Myocyte (in vitro differentiated cells): ENCODE data around the gene RAB6A. TPM values are rescaled to one million over a fixed set of nuclear protein-coding genes. Genes with fewer than 3 reads are reported as not detected.

Source experiments
- DNase-seq: peaks from one replicate; pipeline ENCODE4 v3.0.0-alpha.2; 2012; ENCODE audit warnings: low read depth
- total RNA-seq: library from RNA; depleted of rRNA; stranded (reverse); fragments of >200 nt; gene quantifications from 2 replicates; pipeline ENCODE4 v1.2.3, GENCODE V29; 2014

The RAB6A gene
- total RNA-seq, 1 donor from 2014 or later, result 142 TPM

GRCh38 chr11:73656985-73657384 is 103.9 kb downstream of the RAB6A start:
- no peak for DNase-seq

- DNase-seq, result no peak
Measured at GRCh38 chr11:73655686-73656085, 105.2 kb downstream of the RAB6A start.

- no peak for DNase-seq
Measured at GRCh38 chr11:73654482-73655021, 106.3 kb downstream of the RAB6A start.

DNA sequence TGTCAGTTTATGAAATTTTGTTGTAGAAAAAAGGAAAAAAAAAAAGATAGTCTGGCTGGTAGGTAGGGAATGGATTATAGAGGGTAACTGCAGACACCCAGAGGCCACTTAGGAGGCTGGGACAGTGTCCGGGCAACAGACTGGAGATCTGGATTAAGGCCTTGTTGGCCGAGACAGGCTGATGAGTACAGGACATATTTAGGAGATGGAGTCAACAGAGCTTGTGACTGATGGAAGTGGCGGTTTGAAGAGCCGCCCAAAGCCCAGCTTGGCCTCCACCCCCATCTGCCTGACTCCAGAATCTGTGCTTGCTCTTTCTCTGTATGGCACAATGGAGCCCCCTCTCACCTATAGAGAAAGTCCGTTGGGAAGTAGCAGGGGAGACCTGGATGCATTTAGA is 106.9 kb downstream of the RAB6A start:
- DNase-seq, result no peak

DNA sequence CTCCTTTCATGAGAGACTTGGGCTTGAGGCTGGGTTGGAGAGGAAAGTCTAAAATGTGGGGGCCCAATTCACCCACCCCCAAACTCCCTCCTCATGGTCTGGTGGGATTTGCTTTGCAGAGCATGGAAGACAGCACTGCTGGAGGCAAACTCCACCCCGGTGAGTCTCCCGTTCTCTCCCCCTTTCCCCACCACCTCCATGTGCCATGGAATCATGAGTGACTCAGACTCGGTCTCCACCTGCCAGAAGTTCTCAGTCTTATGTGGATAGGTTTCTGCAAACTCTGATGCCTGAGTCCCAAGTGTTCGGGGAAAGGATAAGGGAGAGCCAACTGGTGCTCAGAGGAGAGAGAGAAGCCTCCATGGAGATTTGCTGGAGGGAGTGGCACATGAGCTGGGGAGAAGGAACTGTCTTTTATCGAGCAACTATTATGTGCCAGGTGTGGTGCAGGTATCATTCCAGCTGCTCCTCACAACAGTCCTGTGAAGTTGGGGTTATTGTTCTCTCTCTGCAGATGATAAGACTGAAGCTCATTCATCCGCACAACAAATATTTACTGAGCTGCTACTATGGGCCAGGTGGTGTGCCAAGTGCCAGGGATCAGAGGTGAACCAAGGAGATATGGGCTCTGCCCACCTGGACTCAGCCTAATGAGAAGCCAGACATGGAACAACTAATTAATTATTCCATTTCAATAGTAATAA is 107.9 kb downstream of the RAB6A start:
- peak; percentile 23 for DNase-seq

DNA sequence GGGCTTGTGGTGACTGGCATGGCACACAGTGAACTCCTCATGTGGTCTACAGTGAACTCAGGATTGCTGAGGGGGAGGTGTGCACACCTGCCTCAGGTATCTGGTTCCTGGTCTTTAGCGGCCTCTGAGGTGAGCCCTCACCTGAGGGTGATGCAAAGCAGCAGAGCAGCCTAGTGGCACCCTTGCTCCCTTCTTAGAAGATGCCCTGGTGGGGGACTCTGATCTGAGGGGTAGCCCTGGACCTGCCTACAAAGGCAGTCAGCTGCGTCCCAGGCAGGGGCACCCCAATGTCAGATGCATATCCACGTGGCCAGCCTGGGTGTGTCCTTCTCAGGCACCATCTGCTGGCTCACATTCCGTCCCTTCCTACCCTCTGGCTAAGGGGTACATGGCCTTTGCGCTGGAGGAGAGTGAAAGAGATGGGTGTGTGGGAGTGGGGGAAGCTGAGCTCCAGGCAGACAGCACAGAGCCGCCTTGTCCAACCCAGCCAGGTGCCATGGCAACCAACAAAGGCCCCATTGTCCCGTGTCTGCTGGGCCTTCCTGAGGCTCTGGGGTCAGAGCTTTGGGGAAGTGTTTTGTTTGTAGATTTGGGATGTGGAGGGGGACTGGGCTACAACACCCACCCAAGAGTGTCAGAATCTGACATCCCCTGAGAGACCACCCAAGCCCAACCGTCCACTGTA is 108.7 kb downstream of the RAB6A start:
- no peak for DNase-seq

GRCh38 chr11:73651661-73652045 is 109.2 kb downstream of the RAB6A start:
- DNase-seq, result no peak

DNA sequence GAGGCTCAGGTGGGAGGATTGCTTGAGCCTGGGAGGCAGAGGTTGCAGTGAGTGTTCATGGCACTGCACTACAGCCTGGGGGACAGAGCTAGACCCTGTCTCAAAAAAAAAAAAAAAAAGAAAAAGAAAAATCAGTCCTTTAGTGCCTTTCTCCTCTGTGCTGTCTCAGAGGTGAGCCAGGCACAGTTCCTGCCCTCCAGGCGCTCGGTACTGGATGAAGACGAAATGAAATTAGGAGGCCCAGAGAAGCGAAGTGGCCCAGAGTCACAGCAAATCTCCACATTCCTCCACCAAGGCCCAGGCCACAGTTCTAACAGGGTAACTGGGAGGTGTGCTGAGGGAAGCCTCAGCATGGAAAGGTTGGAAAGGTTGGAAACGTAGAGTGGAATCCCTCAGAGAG is 109.6 kb downstream of the RAB6A start:
- no peak for DNase-seq

DNA sequence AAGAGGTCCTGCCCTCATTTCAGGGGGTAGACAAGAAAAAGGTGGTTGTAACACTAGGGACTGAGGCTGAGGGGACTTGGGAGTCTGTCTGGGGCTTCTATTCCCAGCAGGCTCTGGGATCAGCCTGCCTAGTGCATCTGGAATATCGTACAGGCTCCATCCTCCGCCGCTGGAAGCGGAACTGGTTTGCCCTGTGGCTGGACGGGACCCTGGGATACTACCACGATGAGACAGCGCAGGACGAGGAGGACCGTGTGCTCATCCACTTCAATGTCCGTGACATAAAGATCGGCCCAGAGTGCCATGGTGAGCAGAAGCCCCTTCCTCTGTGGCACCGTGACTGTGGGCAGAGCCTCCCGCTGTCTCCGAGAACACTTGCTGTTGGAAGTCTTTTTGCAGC is 110.5 kb downstream of the RAB6A start:
- no peak for DNase-seq

- DNase-seq, result no peak
Measured at GRCh38 chr11:73649206-73649605, 111.7 kb downstream of the RAB6A start.

DNA sequence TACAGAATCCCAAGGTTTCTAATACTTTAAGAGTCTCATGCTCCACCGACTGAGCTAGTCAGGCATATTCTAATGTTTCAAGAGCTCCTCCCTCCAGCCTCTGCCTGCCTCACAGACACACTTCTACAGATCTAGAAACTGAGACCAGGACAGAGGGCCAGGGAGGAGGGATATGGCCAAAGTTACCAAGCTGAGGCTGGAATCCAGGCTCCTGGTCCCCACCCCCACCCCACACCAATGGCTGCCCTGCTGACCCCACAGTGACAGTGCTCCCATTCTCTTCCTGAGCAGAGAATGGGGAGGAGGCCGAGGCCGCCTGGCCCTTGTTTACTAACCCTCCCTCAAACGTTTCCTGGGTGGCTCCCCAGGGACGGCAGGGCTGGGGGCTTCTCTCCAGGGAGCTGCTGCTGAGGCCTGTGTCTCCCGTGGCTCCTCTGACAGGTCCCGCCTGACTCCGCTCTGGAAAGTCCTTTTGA is 112.3 kb downstream of the RAB6A start:
- DNase-seq, result no peak

DNA sequence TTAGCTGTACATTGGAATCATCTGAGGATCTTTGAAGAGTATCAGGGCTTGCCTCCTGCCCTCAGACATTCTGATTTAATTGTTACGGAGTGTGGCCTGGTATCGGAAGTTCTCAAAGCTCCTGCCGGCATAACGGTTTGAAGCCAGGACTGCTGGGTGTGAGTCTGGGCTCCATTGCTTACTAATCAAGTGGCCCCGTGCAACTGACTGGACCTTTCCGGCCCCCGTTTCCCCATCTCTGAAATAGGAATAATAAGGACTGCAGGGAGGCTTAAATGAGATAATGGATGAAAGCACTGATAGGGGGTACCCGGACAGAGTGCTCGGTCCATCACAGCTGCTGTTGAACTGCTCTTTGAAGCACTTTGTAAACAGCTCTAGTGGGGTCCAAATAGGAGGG is 112.8 kb downstream of the RAB6A start:
- no peak for DNase-seq

GRCh38 chr11:73647459-73648100 is 113.3 kb downstream of the RAB6A start:
- peak; percentile 85 for DNase-seq

DNA sequence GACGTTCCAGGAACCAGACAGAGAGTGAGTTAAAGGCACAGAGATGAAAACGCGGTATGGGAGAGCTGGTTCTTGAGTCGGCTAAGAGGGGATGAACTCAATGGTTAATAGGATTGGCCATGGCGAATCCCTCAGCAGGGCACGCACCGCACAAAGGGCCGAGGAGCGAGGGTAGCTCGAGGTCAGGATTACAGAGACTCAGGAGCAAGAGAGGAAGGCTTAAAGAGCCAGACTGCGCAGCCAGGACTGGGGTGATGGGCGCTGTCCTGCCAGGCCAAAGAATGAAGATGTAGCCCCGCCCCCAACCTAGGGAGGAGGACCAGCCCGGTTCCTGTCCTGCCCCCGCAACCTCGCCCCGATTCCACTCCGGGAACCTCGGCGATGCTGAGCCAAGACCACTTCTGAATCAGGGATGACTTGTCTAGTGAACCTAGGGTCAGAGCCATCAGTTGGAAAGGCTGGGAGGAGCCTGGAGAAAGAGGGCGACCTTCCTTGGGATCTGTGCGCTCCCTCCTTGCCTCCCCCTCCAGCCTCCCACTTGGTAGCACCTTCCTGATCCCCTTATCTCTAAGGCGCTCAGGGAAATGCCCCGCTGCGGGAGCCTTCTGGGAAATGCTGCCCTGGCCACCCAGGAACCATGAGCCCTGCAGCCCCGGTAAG is 114.8 kb downstream of the RAB6A start, which contains the start of gene PLEKHB1:
Gene PLEKHB1, plus strand, starts transcription at position 610 of the 660 bp plus-strand sequence. Its CDS starts 28 bp downstream, at position 638.
- DNase-seq, result no peak

DNA sequence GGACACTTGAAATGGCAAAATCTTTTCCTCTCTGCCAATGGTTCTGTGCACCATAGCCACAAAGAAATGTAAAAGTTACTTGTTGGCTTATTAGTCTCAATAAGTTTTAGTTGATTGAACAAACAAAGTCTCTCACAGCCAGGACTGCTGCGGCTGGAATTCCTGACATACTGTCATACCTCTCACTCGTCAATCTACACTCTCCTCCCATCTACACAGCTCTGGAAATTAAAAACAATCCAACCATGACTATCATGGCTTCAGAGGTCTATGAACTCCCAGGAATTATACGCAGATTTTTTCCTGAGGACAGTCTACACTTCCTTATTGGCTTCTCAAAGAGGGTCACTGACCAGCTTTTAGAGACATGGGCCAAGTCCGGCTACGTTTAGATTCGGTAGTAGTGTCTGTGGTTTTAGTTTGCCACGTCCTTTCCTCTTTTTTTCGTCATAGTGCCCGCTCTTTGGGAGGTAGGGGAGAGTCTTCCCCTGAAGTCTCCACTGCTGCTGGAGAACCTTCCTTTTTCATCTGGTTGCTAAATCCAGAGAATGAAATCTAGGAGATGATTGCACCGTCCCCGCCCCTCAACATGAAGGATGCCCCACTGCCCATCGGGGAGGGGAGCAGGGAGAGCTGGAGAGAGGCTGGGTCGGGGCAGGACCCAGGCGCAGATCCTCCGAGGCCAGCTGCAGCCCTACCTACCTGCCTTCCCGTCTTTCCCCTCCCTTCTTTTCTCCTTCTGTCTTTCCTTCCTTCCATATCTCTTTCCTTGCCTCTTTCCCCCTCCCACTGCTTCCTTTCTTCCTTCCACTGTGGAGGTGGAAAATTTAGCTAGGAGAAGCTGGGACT is 115.5 kb downstream of the RAB6A start:
- no peak for DNase-seq

DNA sequence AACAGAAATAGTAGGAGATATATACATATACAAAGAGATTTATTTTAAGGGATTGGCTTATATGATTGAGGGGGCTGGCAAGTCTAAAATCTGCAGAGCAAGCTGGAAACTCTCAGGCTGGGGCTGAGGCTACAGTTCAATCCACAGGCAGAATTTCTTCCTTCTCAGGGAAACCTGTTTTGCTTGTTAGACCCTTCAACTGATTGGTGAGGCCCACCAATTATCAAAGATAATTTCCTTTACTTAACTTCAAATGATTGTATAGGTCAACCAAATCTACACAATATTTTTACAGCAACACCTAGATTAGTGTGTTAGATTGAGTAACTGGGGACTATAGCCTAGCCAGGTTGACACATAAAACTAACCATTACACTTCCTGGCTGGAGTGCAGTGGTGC is 119.2 kb downstream of the RAB6A start:
- DNase-seq, result no peak

- no peak for DNase-seq
Measured at GRCh38 chr11:73640592-73640991, 120.3 kb downstream of the RAB6A start.

DNA sequence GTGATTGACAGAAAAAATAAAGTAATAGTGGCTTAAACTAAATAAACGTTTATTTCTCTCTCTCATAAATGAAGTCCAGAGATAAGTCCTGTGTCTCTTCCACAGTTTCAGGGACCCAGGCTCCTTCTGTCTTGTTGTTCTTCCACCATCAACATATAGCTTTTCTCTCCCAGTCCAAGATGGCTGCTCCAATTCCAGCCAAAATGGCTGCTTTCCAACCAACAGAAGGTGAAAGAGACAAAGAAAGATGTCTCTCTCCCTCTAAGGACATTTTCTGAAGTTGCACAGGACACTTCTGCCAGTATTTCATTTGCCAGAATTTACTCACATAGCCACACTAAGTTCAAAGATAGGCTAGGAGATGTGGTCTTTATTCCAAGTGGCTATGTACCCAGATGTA is 123.9 kb downstream of the RAB6A start:
- DNase-seq, result no peak

- peak; percentile 88 for DNase-seq
Measured at GRCh38 chr11:73636249-73636648, 124.6 kb downstream of the RAB6A start.

DNA sequence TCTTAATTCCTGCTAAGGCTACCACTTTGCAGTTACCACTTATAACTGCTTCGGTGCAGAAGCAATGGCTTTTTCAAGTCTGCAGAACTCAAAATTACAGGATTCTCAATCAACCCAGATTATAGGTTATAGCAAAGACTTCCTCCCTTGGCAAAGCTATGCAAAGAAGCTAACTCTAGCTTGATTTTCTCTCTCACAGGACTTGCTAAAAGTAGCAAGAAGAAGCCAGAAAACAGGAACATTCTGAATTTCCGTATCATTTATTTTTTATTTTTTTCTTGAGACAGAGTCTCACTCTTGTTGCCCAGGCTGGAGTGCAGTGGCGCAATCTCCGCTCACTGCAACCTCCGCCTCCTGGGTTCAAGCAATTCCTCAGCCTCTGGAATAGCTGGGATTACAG is 125.2 kb downstream of the RAB6A start:
- no peak for DNase-seq

GRCh38 chr11:73633999-73634398 is 126.9 kb downstream of the RAB6A start:
- DNase-seq, result no peak
